Fibroblast of villous mesenchyme (primary cell): ENCODE data around the gene SH3YL1. TPM values are rescaled to one million over a fixed set of nuclear protein-coding genes. Genes with fewer than 3 reads are reported as not detected.

ENCODE experiments used
- DNase-seq: peaks from one replicate; pipeline ENCODE4 v3.0.0-alpha.2; 2010; ENCODE audit warnings: low read depth
- H3K4me3 ChIP-seq: 2 replicates; pipeline ENCODE4 v1.5.1; 2011; ENCODE audit warnings: low read depth, mild to moderate bottlenecking, low read length
- total RNA-seq: library from RNA; depleted of rRNA; stranded (reverse); fragments of >200 nt; gene quantifications from 2 replicates; pipeline ENCODE4 v1.2.3, GENCODE V29; 2012
- TF ChIP-seq, protein P1 (sequence below): IDR thresholded peaks from 2 replicates; pipeline ENCODE4 v1.5.1; 2012; ENCODE audit warnings: low read depth, mild to moderate bottlenecking, low read length; ENCODE audit not compliant: insufficient read depth

SH3YL1 gene
- total RNA-seq, 1 donor: 35.4 TPM

DNA sequence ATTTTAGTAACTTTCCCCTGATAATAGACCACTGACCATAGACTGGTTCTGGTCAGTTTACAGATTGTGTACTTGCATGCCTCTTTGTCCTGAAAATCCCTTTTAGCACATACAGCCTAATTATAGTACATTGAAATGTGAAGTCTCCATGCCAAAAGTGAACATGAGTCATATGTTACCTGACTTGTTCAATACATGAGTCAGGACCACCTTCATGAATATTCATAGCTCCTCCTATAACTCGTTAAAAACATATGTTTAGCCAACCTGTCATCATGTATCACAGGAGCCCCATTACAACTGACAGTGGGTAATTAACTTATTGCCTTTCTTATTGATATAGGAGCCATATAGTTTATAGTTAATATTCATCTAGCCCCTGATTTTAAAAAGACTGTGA is 78.6 kb downstream of the SH3YL1 start:
- TF ChIP-seq, protein P1, sequence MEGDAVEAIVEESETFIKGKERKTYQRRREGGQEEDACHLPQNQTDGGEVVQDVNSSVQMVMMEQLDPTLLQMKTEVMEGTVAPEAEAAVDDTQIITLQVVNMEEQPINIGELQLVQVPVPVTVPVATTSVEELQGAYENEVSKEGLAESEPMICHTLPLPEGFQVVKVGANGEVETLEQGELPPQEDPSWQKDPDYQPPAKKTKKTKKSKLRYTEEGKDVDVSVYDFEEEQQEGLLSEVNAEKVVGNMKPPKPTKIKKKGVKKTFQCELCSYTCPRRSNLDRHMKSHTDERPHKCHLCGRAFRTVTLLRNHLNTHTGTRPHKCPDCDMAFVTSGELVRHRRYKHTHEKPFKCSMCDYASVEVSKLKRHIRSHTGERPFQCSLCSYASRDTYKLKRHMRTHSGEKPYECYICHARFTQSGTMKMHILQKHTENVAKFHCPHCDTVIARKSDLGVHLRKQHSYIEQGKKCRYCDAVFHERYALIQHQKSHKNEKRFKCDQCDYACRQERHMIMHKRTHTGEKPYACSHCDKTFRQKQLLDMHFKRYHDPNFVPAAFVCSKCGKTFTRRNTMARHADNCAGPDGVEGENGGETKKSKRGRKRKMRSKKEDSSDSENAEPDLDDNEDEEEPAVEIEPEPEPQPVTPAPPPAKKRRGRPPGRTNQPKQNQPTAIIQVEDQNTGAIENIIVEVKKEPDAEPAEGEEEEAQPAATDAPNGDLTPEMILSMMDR: no peak

DNA sequence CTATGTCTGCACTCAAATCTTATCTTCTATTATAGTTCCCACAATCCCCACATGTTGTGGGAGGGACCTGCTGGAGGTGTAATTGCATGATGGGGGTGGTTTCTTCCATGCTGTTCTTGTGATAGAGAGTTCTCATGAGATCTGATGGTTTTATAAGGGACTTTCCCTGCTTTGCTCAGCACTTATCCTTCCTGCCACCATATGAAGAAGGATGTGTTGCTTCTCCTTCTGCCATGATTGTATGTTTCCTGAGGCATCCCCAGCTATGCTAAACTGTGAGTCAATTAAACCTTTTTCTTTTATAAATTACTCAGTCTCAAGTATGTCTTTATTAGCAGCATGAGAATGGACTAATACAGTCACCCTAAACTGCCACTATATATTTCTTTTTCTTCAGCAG is 79.1 kb downstream of the SH3YL1 start:
- TF ChIP-seq, protein P1: no peak
- no peak overlapping the region for H3K4me3 ChIP-seq
- DNase-seq: no peak

More for the DNA sequence above, 78.6 kb downstream of the SH3YL1 start:
- H3K4me3 ChIP-seq: no peak overlapping the region
- no peak for DNase-seq

DNA sequence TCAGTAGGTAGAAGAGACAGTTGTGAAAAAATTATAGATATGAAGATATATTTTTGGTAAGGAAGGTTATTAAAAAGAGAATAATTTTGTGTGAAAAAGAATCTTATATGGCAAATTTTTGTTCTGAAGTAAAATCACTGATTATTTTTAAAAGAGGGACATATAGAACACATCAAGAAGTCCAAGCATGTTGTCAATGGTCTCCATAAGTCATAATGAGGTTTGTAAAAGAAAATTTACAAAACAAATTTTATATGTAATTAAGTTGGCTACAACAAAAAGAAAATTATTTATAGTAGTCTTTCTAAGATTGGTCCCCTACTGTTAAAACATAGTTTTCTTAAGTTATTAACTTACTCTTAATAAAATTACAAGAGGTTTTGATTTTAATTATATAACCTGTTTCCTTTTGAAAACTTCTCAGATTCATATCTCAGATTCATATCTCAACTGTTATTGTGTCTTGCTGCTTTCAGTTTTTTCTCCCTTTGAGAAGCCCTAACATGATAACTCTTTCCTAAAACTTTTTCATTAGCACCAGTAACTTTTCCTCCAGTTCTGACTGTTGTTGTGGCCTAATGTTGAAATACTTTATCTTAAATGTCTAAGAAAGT is 81.2 kb downstream of the SH3YL1 start:
- DNase-seq: no peak
- TF ChIP-seq, protein P1: no peak
- H3K4me3 ChIP-seq: no peak overlapping the region

DNA sequence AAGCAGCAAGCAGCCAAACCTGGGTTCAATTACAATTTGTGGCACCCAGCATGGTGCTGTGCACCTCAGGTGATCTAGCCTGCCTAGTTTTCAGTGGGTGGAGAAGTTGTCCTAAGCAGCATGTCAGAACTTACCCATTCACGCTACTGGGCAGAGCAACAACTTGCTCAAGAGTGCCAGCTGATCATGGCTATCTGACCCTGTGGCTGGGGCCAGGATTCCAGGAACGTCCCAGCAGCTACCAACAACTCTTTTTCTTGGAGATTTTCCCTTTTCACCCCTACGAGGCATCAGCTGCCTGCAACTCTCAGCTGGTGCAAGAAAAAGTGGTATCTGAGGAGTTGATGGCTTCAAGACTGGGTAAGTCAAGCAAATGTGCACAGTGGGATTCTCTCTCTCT is 83.5 kb downstream of the SH3YL1 start:
- no peak for DNase-seq
- H3K4me3 ChIP-seq: no peak overlapping the region
- TF ChIP-seq, protein P1: no peak

DNA sequence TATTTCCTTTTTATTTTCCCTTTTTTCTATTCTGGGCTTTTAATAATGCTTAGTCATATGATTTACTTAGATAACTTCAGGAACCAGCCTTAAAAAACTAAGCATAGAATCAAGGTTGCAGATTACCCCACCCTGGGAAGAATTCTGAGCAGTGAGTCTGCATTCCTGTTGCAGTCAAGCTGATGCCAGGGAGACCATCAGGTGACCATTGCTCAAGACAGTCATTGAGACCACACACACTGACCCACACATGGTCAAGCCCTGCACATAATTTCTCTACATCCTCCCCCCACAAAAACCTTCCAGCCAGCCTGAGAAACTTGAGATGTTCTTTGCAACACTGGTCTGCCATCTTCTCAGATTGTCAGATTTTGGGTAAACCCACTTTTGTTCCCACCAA is 83.9 kb downstream of the SH3YL1 start:
- DNase-seq: no peak
- TF ChIP-seq, protein P1: no peak

DNA sequence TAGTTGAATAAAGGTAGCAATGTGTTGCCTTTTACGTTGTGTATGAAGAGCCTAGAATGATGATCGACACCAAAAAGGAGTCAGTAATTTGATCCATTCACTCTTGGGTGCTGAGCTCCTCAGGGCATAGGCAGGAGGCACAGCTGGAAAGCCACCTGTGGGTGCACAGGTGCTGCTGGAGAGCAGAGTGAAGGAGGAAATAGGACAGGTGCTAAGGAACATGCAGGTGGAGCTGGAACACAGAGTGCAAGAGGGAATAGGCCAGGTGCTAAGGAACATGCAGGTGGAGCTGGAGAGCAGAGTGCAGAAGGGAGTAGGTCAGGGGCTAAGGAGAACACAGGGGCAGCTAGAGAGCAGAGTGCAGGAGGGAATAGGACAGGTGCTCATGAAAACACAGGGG is 86.1 kb downstream of the SH3YL1 start:
- TF ChIP-seq, protein P1: no peak
- no peak overlapping the region for H3K4me3 ChIP-seq
- DNase-seq: no peak

More for the DNA sequence above, 83.9 kb downstream of the SH3YL1 start:
- H3K4me3 ChIP-seq: no peak overlapping the region

DNA sequence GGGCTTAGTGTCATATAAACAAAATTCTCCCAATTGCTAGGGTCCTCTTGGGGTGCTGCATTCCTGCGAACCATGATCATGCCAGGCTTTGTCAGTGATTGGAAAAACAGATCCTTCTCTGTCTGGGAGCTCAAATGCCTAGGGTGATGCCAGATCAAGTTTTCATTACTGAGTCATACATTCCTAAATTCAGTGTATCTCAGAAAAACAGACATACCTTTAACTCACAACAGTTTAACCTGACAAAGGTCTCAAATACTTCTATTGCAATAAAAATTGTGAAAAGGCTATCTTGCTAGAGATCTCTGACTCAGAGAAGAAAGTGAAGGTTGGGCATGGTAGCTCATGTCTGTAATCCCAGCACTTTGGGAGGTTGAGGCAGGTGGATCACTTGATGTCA is 86.9 kb downstream of the SH3YL1 start:
- DNase-seq: no peak
- H3K4me3 ChIP-seq: no peak overlapping the region
- TF ChIP-seq, protein P1: no peak
